Thyroid gland (tissue), 4 donors: ENCODE measurements around the gene GIPC1. TPM values are rescaled to one million over a fixed set of nuclear protein-coding genes. Genes with fewer than 3 reads are reported as not detected.

ENCODE experiments used
- DNase-seq, 2 donors: peaks; one replicate each; pipeline ENCODE4 v3.0.0-alpha.2; 2019
- H3K27ac ChIP-seq, 3 donors: fragments of 200-600 bp; sonication (generic); 1 replicate in 2 of 3; 2 replicates in 1 of 3; pipeline ENCODE4 v1.5.1; 2016 to 2019; ENCODE audit warnings: mild to moderate bottlenecking in 1 of 3, moderate library complexity in 1 of 3
- H3K27me3 ChIP-seq: fragments of 200-600 bp; sonication (generic); one replicate; pipeline ENCODE4 v1.5.1; 2019
- H3K36me3 ChIP-seq, 2 donors: fragments of 200-600 bp; sonication (generic); one replicate each; pipeline ENCODE4 v1.5.1; 2016 to 2019
- H3K4me1 ChIP-seq, 2 donors: fragments of 200-600 bp; sonication (generic); one replicate each; pipeline ENCODE4 v1.5.1; 2017 to 2019
- H3K4me3 ChIP-seq, 3 donors: fragments of 200-600 bp; sonication (generic); replicated peaks in 1 of 3; 1 replicate in 2 of 3; 2 replicates in 1 of 3; pipeline ENCODE4 v1.5.1; 2016; ENCODE audit warnings: mild to moderate bottlenecking in 1 of 3
- H3K9me3 ChIP-seq: fragments of 200-600 bp; sonication (generic); one replicate; pipeline ENCODE4 v1.5.1; 2017
- POLR2A ChIP-seq, 2 donors: fragments of 450-650 bp; IDR thresholded peaks; one replicate each; pipeline ENCODE4 v1.6.1; 2017; ENCODE audit warnings: antibody characterized with exemption in 2 of 2, mild to moderate bottlenecking in 2 of 2, moderate library complexity in 1 of 2
- WGBS, 2 donors: methylation state at CpG; one replicate each; pipeline ENCODE4 v1.1.5; 2017; 5-methylcytosine and 5-hydroxymethylcytosine counted together
- intact Hi-C: fragments of 100-400 bp; cut with DNase I; formaldehyde crosslinking; loops from one replicate; pipeline ENCODE4 v1.15.1; 2023
- total RNA-seq, 4 donors: library from RNA; depleted of rRNA; stranded (reverse); fragments of >200 nt; gene quantifications; one replicate each; pipeline ENCODE4 v1.2.3, GENCODE V29; 2016
- TF ChIP-seq, protein P1 (sequence below), 6 experiments: fragments of 200-600 bp in 3 of 6; fragments of 450-650 bp in 3 of 6; sonication (generic) in 3 of 6; IDR thresholded peaks; one replicate each; pipeline ENCODE4 v1.5.1; 2016 to 2019; ENCODE audit warnings: antibody characterized with exemption in 6 of 6, mild to moderate bottlenecking in 2 of 6, inconsistent platforms in 1 of 6, moderate library complexity in 1 of 6

GIPC1 gene
- total RNA-seq, 4 donors from 2014 or later = 34.7 to 93.7 (median 55.4) TPM

DNA sequence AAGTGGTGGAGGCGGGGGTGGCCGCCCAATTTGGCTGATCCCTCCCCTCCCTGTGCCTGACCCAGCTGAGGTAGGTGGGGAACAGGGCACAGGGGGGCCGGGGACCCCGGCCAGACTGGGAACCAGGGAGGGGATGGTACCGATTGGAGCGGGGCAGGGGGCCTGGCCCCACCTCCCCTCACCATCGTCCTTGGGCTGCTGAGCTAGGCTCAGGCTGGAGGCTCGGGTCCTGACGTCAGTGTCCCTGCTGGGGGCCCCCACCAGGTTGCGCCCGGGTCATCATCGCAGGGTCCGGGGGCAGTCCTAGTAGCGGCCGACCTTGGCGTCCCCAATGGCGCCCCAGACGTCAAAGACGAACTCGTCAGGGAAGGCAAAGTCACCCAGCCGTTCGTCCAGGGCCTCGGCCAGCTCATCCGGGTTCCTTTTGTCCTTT lies 17.8 kb downstream of the GIPC1 start:
- no peaks in the 10 kb centered on the region for H3K27me3 ChIP-seq
- H3K4me3 ChIP-seq = no peak overlapping the region
- intact Hi-C loops = no loop called here
- WGBS, 2 donors = 79 to 93% methylated on average over 11 to 18 of the region's 24 CpGs
- no peaks in the 10 kb centered on the region for H3K9me3 ChIP-seq
- DNase-seq = no peak
- H3K36me3 ChIP-seq = peaks cover 31 to 34% of the 10 kb centered on the region in 2 donors
- H3K4me1 ChIP-seq = peaks cover 0 to 13% of the 10 kb centered on the region in 2 donors
- H3K27ac ChIP-seq = no peak overlapping the region
- TF ChIP-seq, protein P1, sequence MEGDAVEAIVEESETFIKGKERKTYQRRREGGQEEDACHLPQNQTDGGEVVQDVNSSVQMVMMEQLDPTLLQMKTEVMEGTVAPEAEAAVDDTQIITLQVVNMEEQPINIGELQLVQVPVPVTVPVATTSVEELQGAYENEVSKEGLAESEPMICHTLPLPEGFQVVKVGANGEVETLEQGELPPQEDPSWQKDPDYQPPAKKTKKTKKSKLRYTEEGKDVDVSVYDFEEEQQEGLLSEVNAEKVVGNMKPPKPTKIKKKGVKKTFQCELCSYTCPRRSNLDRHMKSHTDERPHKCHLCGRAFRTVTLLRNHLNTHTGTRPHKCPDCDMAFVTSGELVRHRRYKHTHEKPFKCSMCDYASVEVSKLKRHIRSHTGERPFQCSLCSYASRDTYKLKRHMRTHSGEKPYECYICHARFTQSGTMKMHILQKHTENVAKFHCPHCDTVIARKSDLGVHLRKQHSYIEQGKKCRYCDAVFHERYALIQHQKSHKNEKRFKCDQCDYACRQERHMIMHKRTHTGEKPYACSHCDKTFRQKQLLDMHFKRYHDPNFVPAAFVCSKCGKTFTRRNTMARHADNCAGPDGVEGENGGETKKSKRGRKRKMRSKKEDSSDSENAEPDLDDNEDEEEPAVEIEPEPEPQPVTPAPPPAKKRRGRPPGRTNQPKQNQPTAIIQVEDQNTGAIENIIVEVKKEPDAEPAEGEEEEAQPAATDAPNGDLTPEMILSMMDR (IDR thresholded peaks at IDR 0.05) = no peak
- TF ChIP-seq POLR2A (IDR thresholded peaks at IDR 0.05) = no peak

DNA sequence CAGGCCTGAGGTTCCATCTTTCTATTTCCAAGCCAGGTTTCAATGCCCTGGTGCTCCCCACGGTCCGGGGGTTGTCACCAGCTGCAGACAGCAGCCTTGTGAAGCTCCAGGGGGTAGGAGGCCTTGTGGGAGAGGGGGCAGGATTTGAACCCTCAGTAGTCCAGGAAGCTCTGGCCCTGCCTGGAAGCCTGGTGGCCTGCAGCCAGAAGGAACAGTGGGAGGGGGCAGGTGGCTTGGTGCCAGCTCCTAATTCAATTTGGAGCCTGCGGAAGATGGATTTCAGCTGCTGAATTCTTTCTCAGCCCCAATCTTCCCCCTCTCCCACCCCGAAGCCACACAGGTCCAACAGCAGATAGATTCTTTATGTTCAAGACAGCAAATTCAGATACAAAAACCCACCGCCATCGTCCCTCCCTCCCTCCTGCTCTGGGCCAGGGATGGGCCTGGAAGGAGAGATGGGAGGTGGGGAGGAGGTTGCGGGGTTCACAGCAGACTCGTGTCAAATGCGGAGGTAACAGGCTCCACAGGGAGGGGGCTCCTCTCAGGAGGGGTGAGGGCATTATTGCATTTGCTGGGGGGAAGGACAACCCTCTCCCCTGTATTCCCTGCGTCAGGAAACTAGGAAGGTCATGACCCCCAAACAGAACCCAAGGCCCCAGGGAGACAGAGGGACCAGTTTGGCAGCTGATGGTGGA lies 18.4 kb downstream of the GIPC1 start:
- Histone ChIP-seq H3K27ac (no peak overlapping the region), H3K36me3 (peaks cover 31 to 32% of the 10 kb centered on the region in 2 donors), H3K4me3 (no peak overlapping the region), H3K27me3 (no peaks in the 10 kb centered on the region), H3K9me3 (no peaks in the 10 kb centered on the region), H3K4me1 (peaks cover 3 to 19% of the 10 kb centered on the region in 2 donors)
- no peak for DNase-seq
- TF ChIP-seq POLR2A (IDR thresholded peaks at IDR 0.05) = no peak
- WGBS, 2 donors = 84% methylated on average over 8 to 10 of the region's 10 CpGs
- intact Hi-C loops = no loop called here

DNA sequence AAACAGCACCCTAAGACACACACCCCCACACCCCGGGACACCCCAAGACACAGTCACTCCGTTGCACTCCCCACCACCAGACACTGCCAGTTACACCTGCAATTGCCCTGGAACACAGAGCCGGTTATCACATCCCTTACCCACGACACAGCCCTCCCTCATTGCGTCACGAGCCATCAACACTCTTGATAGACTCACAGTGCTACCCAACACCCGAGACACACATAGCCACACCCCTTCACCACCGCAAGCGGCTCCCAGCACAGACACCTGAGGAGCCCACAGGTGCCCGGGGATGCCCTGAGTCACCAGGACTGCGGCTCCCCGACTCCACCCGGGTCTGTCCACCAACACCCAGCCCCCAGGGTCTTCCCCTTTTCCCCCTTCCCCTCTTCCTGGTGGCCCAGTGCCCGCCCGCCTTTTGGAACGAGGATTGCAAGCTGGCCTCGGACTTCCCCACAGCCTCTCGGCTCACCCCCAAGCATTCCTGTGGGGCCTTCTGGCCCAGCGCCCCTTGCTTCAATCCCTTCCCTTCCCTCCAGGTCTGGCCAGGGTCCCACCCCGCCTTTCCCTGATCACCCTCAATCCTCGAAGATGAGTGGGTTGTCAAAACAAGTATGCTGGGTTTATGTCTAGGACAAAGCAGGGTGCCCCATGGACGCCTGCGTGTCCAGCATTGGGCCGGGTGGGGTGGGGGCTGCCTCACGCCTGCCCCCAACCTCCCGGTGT lies 19.1 kb downstream of the GIPC1 start:
- no peak overlapping the region for H3K4me3 ChIP-seq
- no peak overlapping the region for H3K27ac ChIP-seq
- peaks cover 9 to 26% of the 10 kb centered on the region in 2 donors for H3K4me1 ChIP-seq
- no peak for TF ChIP-seq POLR2A (IDR thresholded peaks at IDR 0.05)
- TF ChIP-seq, protein P1 (IDR thresholded peaks at IDR 0.05) = no peak
- 71 to 78% methylated on average over 24 to 25 of the region's 26 CpGs for WGBS, 2 donors
- no peaks in the 10 kb centered on the region for H3K9me3 ChIP-seq
- no peaks in the 10 kb centered on the region for H3K27me3 ChIP-seq
- intact Hi-C loops = no loop called here
- DNase-seq = no peak
- peaks cover 28 to 29% of the 10 kb centered on the region in 2 donors for H3K36me3 ChIP-seq

DNA sequence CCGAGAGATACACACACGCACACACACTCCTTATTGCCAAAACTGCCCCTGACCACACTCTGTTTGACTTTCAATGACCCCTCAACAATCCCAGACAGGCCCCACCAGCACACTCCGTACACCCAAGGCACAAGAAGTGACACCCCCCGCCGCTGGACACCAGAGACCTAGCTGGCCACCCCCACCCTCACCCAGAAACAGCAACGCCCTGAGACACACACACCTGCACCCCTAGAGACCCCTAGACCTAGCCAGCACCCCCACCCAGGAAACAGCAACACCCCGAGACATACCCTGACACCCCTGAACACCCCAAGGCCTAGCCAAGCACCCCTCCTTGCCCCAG lies 19.6 kb downstream of the GIPC1 start:
- no peak for DNase-seq
- Histone ChIP-seq H3K9me3 (no peaks in the 10 kb centered on the region), H3K27ac (no peak overlapping the region), H3K4me3 (no peak overlapping the region), H3K4me1 (peaks cover 9 to 27% of the 10 kb centered on the region in 2 donors), H3K36me3 (peaks cover 28 to 29% of the 10 kb centered on the region in 2 donors), H3K27me3 (no peaks in the 10 kb centered on the region)
- WGBS, 2 donors = 95% methylated on average over 7 of the region's 7 CpGs
- intact Hi-C loops = no loop called here
- TF ChIP-seq POLR2A (IDR thresholded peaks at IDR 0.05) = no peak
- TF ChIP-seq, protein P1 (IDR thresholded peaks at IDR 0.05) = no peak

DNA sequence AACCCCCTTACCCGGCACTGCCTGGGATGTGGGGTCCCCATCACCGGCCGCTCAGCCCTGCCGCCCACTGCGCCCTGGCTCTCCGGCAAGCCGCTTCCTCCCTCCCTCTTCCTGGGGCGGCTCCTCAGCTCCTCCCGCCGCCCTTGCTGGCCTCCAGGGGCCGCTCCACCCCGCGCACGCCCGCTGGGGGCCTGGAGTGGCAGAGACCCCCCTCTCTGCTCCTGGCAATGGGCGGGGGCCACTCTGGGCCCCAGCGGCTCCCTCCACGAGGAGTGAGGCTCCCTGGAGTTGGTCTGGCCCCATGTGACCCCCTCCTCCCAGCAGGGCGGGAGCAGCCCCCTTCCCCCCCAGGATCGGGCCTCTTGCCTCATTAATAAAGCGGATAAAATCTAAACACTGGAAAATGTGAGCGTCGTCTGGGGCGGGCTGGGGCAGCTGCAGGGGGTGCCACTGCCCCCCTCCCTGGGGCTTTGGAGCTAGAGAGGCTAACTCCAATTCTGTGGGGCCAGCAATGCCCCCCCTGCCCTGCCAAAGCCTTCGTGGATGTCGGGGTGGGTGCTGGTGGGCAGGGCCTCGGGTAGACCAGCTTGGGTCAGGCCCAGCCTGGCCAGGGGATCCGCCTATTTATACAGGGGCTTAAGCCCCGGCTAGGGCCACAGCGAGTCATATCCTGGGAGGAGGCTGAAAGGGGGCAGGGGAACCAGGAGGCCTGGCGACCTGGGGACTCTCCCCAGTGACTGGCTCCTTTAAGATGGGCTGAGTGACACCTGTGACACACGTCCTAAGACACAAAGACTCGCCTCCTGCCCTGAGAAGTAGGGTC lies 20.5 kb downstream of the GIPC1 start, which contains the start of gene PTGER1:
PTGER1 (minus strand) TSS at position 104 of the 823 bp plus-strand sequence. CDS start 1,034 bp downstream, outside the sequence.
- H3K9me3 ChIP-seq = no peaks in the 10 kb centered on the region
- peaks cover 29 to 30% of the 10 kb centered on the region in 2 donors for H3K36me3 ChIP-seq
- H3K27me3 ChIP-seq = no peaks in the 10 kb centered on the region
- intact Hi-C loops = no loop called here
- peaks cover 9 to 27% of the 10 kb centered on the region in 2 donors for H3K4me1 ChIP-seq
- 17 to 28% methylated on average over 15 to 21 of the region's 33 CpGs for WGBS, 2 donors
- no peak for TF ChIP-seq POLR2A (IDR thresholded peaks at IDR 0.05)
- TF ChIP-seq, protein P1 (IDR thresholded peaks at IDR 0.05) = peak in 1 of 6 experiments; percentile 24
- H3K4me3 ChIP-seq = no peak within 1 kb of the TSS
- H3K27ac ChIP-seq = no peak within 1 kb of the TSS
- DNase-seq = no peak
